Hypothalamus (tissue), 51 donors: ENCODE data around the gene GAB2.
A peak's percentile ranks its signal among the peaks of the same experiment; 100 is the strongest.
"Not testable (repeated sequence)": the region's sequence is repeated elsewhere in the genome, so short reads cannot be mapped to it uniquely, and the experiment has no call there.

ENCODE experiments used
- DNase-seq, 51 donors: peaks; one replicate each; lab custom pipeline; 2025; lab: John Stamatoyannopoulos, UW

GAB2 gene

DNA sequence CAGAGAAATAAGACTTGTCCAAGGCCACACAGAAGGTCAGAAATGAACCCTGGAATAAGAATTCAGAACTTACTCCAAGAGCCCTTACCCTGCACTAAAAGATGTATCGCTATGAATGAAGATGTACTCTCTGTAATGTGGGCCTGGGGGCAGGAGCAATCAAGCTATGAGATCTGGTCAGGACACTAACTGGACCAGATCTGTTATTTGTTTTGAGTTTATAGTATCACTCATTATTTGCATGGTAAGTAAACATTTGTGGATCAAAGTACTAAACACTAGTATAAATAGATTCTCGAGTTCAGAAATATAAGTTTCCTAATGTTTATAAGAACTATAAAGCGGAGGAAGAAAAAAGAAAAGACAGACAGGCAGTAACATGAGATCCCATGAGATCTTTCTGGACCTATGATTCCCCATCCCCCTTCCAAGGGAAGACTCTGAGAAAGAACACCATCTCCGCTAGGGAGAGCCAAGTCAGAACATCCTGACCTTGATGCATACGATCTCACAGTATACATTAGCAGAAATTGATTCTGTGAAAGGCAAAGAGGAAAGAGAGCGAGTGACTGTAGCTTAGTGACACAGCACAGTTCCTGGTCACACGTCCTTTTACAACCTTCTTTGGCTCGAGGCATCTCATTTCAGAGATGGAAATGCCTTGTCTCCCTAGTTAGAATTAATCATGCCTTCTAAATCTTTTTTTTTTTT lies 157.7 kb downstream of the GAB2 start:
- no peak for DNase-seq

DNA sequence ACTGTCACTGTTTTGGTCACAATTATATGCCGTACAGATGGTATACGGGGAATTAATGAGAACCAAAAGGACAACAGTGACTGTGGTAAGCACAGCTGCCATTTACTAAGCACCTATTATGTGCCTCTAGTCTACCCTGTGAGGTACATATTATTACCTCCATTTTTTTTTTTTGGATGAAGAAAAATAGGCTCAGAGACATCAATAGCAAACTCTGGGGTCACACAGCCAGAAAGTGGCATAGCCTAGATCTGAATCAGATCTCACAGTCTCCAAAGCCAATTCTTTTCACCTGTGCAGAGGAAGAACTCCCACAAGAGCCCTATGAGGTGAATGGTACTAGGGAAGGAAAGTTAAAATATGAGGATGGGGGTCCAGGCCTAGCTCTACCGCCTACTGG lies 160.0 kb downstream of the GAB2 start:
- no peak for DNase-seq

DNA sequence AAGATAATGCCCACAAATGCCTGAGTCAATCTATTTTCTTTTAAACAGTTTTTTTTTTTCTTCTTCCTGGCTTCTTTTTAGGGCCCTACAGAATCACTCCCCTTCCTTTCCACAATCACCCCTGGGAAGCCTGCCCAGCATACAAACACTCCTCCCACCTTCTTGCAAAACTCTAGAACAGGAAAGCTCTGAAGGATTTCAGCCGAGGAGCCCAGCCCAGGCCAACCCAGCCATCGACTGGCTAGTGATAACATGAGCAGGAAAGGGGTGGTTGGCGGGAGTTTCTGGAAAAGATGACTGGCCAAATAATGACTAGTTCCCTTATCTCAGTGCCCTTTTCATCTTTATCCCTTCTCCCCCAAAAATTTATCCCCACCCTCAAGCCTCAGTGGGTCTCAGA lies 160.7 kb downstream of the GAB2 start:
- peak in 10 of 51 donors; percentile 9 to 42 (median 14) for DNase-seq

DNA sequence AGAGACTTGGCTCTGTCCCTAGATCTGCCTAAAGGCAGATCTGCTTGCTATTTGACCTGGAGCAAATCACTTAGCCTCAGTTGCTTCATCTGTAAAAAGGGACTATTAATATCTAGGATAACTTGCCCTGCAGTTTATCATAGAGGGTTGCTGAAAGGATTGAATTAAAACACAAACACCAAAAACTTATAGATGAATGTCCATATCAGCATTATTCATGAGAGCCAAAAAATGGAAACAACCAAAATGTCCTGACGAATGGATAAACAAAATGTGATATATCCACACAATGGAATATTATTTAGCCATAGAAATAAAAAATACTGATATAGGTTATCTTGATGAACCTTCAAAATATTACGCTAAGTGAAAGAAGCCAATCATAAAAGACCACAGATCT lies 161.7 kb downstream of the GAB2 start:
- no peak for DNase-seq

DNA sequence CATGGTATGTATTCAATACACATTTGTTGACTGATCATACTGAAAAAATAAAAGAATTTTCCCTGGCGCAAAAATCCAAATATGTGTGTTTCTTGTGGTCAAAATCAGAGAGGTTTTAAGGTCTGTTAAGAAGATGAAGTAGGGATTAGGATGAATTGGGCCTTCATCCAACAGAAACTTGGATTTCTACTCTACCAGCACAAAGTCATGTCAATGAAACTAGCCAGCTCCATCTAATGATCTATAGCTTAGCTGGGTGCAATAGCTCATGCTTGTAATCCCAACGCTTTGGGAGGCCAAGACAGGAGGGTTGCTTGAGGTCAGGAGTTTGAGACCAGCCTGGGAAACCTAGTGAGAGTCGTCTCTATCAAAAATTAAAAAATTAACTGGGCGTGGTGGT lies 163.4 kb downstream of the GAB2 start:
- no peak for DNase-seq

DNA sequence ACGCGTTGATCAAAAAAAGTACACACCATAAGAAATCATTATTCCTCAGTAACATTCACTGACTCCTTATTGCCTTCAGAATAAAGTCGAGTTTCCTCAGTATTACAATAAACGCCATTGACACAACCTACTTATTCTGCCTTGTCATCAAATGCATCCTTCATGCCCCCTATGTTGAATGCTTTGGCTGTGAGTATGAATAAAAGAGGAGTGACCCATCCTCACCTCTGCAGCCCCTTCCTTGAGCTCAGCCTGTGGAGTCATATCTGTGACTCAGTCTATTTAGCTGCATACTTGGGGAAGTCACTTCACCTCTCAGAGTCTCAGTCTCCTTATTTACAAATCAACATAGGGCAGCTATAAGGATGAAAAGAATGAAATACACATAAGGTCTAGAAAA lies 163.8 kb downstream of the GAB2 start:
- DNase-seq, result no peak

DNA sequence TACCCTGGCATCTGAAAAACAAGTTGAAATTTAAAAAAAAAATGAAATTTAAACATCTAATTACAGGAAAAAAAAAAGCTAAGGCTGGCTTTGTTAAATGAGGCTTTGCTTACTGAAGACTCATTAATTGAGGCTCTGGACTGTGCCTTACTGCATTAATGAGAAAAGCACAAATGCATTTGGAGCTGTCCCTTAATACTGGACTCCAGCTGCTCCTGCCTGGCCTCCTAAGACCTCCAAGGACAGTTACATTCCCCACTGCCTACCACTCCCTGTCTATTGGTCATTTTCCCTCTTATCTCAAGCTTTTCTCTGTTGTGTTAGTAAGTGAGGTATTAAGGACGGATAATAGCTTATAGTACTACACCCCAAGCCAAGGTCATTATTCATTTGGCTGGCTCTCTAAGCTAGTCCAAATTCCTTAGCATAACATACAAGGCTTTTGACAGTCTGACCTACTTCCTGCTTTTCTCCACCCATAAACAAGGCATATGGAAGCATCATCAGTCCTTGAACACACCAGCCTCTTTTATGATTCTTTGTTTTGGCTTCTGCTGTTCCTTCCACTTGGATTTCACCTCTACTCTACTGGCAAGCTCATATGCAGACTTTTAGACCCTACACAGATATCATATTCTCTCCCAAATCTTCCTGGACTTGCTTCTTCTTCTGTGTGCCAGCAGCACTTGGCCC lies 166.4 kb downstream of the GAB2 start:
- no peak for DNase-seq

DNA sequence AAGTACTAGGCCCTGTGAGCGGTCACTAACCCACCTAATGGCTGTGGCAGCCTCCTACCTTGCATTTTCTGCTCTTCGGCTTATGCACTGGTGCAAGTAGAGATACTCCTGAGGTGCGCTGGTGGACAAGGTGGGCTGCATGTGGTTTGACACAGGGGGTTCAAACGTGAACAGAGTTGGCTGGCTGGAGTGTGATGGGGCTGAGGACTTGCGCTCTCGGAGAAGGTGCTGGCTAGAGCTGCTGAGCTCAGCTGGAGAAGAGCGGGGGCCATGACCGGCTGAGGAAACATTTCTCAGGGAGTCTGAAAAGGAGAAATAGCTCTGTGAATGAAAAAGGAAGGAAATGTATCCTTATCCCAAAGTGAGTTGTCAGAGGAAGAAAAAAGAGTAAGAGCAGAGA lies 167.5 kb downstream of the GAB2 start:
- no peak for DNase-seq

DNA sequence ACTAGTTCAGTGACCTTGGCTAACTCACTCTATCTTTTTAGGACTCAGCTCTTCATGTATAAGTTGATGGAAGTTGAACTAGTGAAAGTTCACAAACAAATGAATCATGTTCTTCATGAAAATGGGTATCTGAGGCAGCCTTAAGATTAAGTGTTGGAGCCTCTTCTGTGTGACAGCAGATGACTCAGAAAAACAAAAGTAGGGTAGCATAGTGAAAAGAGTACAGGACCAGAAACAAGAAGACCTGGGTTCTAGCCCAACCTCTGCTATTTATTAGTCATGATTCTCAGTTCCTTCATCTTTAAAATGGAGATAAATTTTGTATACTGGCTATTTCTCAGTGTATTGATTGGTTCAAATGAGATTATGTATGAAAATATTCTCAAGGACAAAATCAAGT lies 168.7 kb downstream of the GAB2 start:
- DNase-seq, result no peak

DNA sequence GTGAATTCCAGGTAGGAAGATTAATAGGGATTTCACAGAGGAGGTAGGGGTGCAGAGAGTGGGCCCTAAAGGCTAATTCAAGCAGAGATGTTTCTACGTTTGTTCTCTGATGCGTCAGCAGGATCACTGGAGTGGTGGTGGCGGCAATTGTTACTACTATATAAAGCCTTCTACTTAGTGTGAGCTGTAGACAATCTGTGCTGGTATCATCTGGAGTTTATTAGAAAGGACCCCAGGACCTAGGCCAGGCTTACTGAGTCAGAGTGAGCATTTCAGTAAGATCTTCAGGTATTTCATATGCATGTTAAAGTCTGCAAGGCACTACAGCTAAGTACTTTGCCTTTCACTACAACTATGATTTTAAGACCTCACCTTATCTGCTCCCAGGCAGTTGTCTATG lies 169.4 kb downstream of the GAB2 start:
- no peak for DNase-seq

DNA sequence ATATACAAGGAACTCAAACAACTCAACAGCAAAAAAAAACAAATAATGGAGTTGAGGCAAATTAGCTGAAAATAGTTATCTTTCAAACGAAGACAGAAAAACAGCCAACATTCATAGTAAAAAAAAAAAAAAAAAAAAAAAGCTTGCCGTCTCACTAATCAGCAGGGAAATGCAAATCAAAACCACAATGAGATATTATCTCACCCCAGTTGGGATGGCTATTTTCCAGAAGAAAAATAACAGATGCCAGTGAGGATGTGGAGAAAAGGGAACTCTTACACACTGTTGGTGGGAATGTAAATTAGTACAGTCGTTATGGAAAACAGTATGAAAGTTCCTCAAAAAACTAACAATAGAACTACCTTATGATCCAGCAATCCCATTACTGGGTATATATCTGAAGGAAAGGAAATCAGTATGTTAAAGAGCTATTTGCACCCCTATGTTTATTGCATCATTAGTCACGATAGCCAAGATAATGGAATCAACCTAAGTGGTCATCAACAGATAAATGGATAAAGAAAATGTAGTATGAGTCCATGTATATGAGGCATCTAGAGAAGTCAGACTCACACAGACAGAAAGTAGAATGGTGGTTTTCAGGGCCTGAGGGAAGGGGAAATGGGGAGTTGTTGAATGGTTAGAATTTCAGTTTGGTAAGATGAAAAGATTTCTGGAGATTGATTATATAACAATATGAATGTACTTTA lies 172.9 kb downstream of the GAB2 start:
- no peak for DNase-seq

DNA sequence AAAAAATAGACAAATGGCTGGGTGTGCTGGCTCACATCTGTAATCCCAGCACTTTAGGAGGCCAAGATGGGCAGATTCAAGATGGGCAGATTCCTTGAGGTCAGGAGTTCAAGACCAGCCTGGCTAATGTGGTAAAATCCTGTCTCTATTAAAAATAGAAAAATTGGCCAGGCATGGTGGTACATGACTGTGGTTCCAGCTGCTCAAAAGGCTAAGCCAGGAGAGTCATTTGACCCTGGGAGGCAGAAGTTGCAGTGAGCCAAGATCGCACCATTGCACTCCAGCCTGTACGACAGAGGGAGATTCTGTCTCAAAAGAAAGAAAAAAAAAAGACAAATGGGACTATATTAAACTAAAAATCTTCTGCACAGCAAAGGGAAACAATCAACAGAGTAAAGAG lies 173.5 kb downstream of the GAB2 start:
- DNase-seq, result no peak

DNA sequence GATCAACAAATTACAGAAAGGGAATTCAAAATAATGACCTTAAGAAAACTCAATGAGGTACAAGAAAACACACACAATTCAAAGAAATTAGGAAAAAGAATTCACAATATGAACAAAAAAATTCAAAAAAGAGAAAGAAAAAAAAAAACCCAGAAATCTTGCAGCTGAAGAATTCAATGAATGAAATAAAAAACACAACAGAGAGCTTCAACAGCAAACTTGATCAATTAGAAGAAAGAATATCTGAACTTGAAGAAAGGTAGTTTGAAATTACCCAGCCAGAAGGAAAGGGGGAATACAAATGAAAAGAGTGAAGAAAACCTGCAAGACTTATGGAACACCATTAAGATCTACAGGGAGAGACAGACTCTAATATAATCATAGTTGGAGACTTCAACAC lies 176.1 kb downstream of the GAB2 start:
- DNase-seq, result no peak

DNA sequence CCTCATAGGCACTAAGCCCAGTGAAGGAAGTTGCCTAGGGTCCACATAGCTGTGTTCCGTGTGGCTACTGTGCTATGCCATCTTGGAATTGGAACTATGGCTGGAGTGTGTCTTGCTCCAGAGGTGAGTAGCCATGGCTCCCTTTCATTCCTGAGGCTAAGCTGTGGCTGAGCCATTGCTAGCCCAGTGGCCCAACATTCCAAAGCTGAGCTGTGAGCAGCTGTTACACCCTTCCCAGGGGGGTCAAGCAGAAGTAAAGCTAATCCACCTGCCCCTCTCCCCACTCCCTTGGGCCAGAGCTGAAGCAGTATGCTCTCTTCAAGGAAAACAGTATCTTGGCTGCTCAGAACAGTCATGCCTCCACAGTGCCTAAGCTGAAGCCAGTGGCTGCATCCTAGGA lies 177.8 kb downstream of the GAB2 start:
- no peak for DNase-seq

DNA sequence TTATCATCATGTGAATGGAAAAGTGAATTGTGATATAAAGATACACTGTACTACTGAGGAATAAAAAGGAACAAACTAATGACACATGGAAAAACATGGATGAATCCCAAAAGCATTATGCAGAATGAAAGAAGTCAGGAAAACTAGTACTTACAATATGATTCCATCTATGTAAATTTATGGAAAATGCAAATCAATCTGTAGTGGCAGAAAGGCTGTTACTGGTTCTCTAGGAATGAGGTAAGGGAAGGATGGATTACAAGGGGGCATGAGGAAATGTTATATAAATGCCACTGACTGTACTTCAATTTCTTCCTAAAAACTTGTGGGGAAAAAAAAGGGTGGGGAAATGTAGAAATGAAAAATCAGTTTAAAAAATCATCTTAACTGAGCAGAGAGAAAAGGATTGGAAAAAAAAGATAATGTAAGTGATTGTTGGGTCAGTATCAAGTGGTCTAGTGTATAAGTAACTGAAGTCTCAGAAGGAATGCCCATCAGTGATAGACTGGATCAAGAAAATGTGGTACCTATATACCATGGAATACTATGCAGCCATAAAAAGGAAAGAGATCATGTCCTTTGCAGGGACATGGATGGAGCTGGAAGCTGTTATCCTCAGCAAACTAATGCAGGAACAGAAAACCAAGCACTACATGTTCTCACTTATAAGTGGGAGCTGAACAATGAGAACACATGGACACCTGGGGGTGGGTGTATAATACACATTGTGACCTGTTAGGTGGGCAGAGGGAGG lies 180.2 kb downstream of the GAB2 start:
- DNase-seq, result no peak

DNA sequence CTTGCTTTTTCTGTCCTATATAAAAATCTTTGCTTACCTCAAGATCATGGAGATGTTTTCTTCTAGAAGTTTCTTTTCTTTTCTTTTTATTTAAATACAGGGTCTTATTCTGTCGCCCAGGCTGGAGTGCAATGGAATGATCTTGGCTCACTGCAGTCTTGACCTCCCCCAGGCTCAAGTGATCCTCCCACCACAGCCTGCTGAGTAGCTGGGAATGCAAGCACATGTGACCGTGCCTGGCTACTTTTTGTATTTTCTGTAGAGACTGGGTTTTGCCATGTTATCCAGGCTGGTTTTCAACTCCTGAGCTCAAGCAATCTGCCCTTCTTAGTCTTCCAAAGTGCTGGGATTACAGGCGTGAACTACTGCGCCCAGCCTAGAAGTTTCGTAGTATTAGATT lies 183.6 kb downstream of the GAB2 start:
- DNase-seq, result no peak

DNA sequence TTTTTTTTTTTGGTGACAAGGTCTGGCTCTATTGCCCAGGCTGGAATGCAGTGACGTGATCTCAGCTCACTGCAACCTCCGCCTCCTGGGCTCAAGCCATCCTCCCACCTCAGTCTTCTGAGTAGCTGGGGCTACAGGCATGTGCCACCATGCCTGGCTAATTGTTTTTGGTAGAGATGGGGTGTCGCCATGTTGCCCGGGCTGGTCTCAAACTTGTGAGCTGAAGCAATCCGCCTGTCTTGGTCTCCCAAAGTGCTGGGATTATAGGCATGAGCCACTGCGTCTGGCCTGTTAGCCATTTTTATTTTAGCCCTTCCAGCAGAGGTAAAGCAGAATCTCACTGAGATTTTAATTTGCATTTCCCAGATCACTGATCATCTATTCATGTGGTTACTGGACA lies 184.6 kb downstream of the GAB2 start:
- not testable (repeated sequence) for DNase-seq

DNA sequence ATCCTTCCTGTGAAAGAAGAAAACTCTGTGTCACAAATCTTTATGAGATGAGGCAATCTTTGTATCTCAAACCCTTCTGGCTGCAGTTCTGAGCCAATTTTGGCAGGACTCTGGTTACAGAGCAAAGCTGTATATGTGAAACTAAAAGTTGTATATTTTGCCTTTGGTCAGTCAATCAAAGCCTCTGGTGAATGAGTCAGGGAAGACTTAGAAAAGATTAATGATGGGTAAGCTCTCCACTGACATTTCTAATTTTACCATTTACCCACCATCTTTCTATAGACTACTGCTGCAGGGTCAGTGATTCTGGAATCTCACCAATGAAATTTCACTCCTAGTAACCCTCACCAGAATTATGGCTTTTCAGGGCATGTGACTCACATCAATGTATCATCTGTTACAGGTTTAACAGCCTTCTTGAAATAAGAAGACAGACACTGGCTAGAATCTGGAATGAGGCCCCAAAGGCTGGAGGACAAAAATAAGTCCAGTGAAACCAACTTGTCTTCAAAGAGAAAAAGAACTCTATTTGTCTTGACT lies 185.6 kb downstream of the GAB2 start:
- DNase-seq, result no peak

DNA sequence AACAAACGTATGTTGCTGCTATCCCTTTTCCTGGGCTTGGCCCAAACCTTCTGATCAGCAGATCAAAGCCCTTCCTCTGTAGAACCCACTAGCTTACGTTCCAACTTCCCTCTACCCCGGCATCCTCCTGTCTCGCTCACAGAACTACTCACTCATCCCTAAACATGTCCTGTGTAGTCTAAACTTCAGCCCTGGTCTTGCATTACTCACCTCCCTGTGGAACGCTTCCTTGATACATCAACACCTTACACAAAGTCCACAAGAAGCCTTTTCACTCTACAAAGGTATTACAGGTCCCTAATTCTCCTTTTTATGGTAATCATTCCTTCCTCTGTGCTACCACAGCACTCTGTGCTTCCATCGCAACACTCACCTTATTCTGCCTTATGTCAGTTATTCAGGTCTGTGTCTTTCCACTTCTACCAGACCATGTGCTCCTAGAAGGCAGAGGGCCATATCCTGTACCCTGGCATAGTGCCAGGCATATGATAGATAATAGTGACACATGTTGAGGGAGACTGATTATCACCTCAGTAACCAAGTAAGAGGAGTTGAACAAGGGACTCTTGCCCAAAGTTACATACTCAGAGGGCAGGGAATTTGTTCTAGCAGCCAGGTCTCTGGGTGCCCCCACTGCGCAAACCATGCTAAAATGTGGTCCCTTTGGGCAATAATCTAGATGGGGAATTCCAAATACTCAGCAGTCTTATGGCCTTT lies 187.3 kb downstream of the GAB2 start:
- DNase-seq, result no peak

DNA sequence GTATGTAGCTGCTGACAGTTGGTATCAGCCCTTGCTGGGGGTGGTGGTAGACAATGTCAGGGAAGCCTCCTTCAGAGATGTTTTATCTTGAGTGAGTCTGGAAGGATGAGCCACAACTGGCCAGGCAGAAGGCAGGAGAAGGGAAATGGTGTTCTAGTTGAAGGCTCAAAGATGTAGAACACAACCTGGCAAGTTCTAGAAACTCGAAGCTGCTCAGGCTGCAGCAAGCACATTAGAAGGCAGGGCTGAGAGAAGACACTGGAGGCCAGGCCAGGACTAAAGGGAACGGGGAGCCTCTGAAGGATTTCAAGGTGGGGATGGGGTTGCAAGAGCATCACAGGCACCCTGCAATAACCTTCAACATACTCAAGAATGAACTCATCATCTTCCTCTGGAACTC lies 188.5 kb downstream of the GAB2 start:
- DNase-seq, result no peak
